SK-N-SH (cell line): ENCODE results near the gene RAB40C. TPM values are rescaled to one million over a fixed set of nuclear protein-coding genes. Genes with fewer than 3 reads are reported as not detected.

ENCODE experiments used
- CTCF ChIA-PET: fragments of 300-600, 350-600 bp; formaldehyde crosslinking; extraction: SDS; loops from one replicate; lab custom pipeline; 2021; lab: Yijun Ruan, JAX
- POLR2A ChIA-PET: fragments of 350-600 bp; sonication (Branson Sonifier 250); formaldehyde crosslinking; extraction: SDS; loops from one replicate; lab custom pipeline; 2020; ENCODE audit warnings: antibody characterized with exemption, inconsistent platforms; lab: Yijun Ruan, JAX
- DNase-seq: peaks from one replicate; pipeline ENCODE4 v3.0.0; 2012
- H2AFZ ChIP-seq: fragments of 200-600 bp; sonication (generic); 2 replicates; pipeline ENCODE4 v1.8.1; 2016; ENCODE audit warnings: antibody characterized with exemption, mild to moderate bottlenecking, low read depth
- H3F3A ChIP-seq: fragments of 200-600 bp; sonication (generic); replicated peaks from 2 replicates; pipeline ENCODE3; 2016; ENCODE audit warnings: antibody characterized with exemption, mild to moderate bottlenecking; ENCODE audit not compliant: insufficient read depth
- H3K27ac ChIP-seq, 2 experiments: fragments of 200-500 bp in 1 of 2; fragments of 200-600 bp in 1 of 2; sonication (Bioruptor generic) in 1 of 2; sonication (generic), shearing (Covaris generic) in 1 of 2; 2 replicates each; pipeline versions ENCODE4 v1.5.1 to v1.6.1; 2014 to 2016; ENCODE audit warnings: low read depth in 2 of 2, inconsistent platforms in 1 of 2, low read length in 1 of 2, mild to moderate bottlenecking in 1 of 2, mixed read lengths in 1 of 2
- H3K27me3 ChIP-seq: fragments of 200-600 bp; sonication (generic), shearing (Covaris generic); 2 replicates; pipeline ENCODE4 v1.6.1; 2016; ENCODE audit warnings: mixed run types; ENCODE audit not compliant: insufficient read depth
- H3K36me3 ChIP-seq, 2 experiments: fragments of 200-500 bp in 1 of 2; fragments of 200-600 bp in 1 of 2; sonication (Bioruptor generic) in 1 of 2; sonication (generic) in 1 of 2; replicated peaks in 1 of 2; 2 replicates each; pipeline versions ENCODE3 to v1.5.1; 2014 to 2016; ENCODE audit warnings: low read length in 1 of 2, mild to moderate bottlenecking in 1 of 2; ENCODE audit not compliant: insufficient read depth in 2 of 2, control insufficient read depth in 1 of 2
- H3K4me1 ChIP-seq, 2 experiments: fragments of 200-500 bp in 1 of 2; fragments of 200-600 bp in 1 of 2; sonication (Bioruptor generic) in 1 of 2; sonication (generic), shearing (Covaris generic) in 1 of 2; 2 replicates each; pipeline versions ENCODE4 v1.5.1 to v1.6.1; 2014 to 2016; ENCODE audit warnings: low read depth in 1 of 2, low read length in 1 of 2, mixed run types in 1 of 2; ENCODE audit not compliant: insufficient read depth in 2 of 2, control insufficient read depth in 1 of 2
- H3K4me2 ChIP-seq: fragments of 200-600 bp; sonication (generic), shearing (Covaris generic); 2 replicates; pipeline ENCODE4 v1.6.1; 2017; ENCODE audit warnings: mixed run types
- H3K4me3 ChIP-seq, 2 experiments: fragments of 200-500 bp in 1 of 2; fragments of 200-600 bp in 1 of 2; sonication (Bioruptor generic) in 1 of 2; sonication (generic), shearing (Covaris generic) in 1 of 2; 2 replicates each; pipeline versions ENCODE4 v1.5.1 to v1.8.1; 2014 to 2016; ENCODE audit warnings: low read depth in 2 of 2, inconsistent platforms in 1 of 2, low read length in 1 of 2, mild to moderate bottlenecking in 1 of 2, mixed read lengths in 1 of 2, moderate library complexity in 1 of 2
- H3K79me2 ChIP-seq: fragments of 200-600 bp; sonication (generic); 2 replicates; pipeline ENCODE4 v1.8.1; 2017; ENCODE audit warnings: mild to moderate bottlenecking; ENCODE audit not compliant: insufficient read depth
- H3K9ac ChIP-seq: fragments of 200-600 bp; sonication (generic); 2 replicates; pipeline ENCODE4 v1.6.1; 2017; ENCODE audit warnings: mixed run types
- H3K9me2 ChIP-seq: fragments of 200-600 bp; sonication (generic); 2 replicates; pipeline ENCODE4 v1.6.1; 2017; ENCODE audit warnings: mixed run types
- H3K9me3 ChIP-seq: fragments of 200-600 bp; sonication (generic); 2 replicates; pipeline ENCODE4 v1.6.1; 2017; ENCODE audit warnings: mixed run types, mild to moderate bottlenecking, moderate library complexity
- H4K20me1 ChIP-seq: fragments of 200-600 bp; sonication (generic); 2 replicates; pipeline ENCODE4 v1.6.1; 2017; ENCODE audit warnings: mild to moderate bottlenecking, mixed run types; ENCODE audit not compliant: insufficient read depth
- ELF1 ChIP-seq: IDR thresholded peaks from 2 replicates; pipeline ENCODE4 v1.4.0; 2012
- FOSL2 ChIP-seq: IDR thresholded peaks from 2 replicates; pipeline ENCODE4 v1.4.0; 2012; ENCODE audit warnings: low read depth, mild to moderate bottlenecking, moderate library complexity, borderline replicate concordance
- FOXJ3 ChIP-seq: sonication (generic); formaldehyde crosslinking; IDR thresholded peaks from 2 replicates; pipeline ENCODE4 v1.5.1; 2020; ENCODE audit warnings: mild to moderate bottlenecking, missing genetic modification reagents
- FOXM1 ChIP-seq: IDR thresholded peaks from 2 replicates; pipeline ENCODE4 v1.4.0; 2012; ENCODE audit warnings: low read depth, mild to moderate bottlenecking
- GABPA ChIP-seq: IDR thresholded peaks from 2 replicates; pipeline ENCODE4 v1.4.0; 2012; ENCODE audit warnings: low read depth, mild to moderate bottlenecking
- MEF2A ChIP-seq: IDR thresholded peaks from 2 replicates; pipeline ENCODE4 v1.4.0; 2012; ENCODE audit warnings: low read depth, borderline replicate concordance
- MXI1 ChIP-seq: IDR thresholded peaks from 2 replicates; pipeline ENCODE4 v1.6.1; 2012; ENCODE audit warnings: mild to moderate bottlenecking, low read depth, low read length, improper control_type of control experiment
- NFIC ChIP-seq: IDR thresholded peaks from 2 replicates; pipeline ENCODE4 v1.4.0; 2012; ENCODE audit warnings: borderline replicate concordance
- POLR2AphosphoS5 ChIP-seq: IDR thresholded peaks from 2 replicates; pipeline ENCODE4 v1.6.1; 2012; ENCODE audit warnings: low read depth, low read length
- RAD21 ChIP-seq: IDR thresholded peaks from 2 replicates; pipeline ENCODE4 v1.6.1; 2012; ENCODE audit warnings: mild to moderate bottlenecking, low read length
- RCOR1 ChIP-seq: fragments of 150-350 bp; IDR thresholded peaks from 2 replicates; pipeline ENCODE4 v1.6.1; 2017; ENCODE audit warnings: antibody characterized with exemption, low read length
- RXRA ChIP-seq: IDR thresholded peaks from 2 replicates; pipeline ENCODE4 v1.4.0; 2012; ENCODE audit warnings: low read depth, mild to moderate bottlenecking, borderline replicate concordance
- TEAD4 ChIP-seq: IDR thresholded peaks from 2 replicates; pipeline ENCODE4 v1.4.0; 2012; ENCODE audit warnings: mild to moderate bottlenecking, borderline replicate concordance; ENCODE audit not compliant: insufficient read depth
- WGBS: methylation state at CpG from one replicate; pipeline ENCODE4 v1.1.6; 2017; ENCODE audit warnings: low lambda C conversion rate; 5-methylcytosine and 5-hydroxymethylcytosine counted together
- polyA plus RNA-seq, 3 experiments: library from polyadenylated mRNA; depleted of rRNA; stranded (reverse); fragments of >200 nt; gene quantifications; 2 replicates each; pipeline ENCODE4 v1.2.3, GENCODE V29; 2012
- TF ChIP-seq, protein P1 (sequence below): IDR thresholded peaks from 2 replicates; pipeline ENCODE4 v1.4.0; 2012; ENCODE audit warnings: low read depth, borderline replicate concordance
- TF ChIP-seq, protein P2 (sequence below): IDR thresholded peaks from 2 replicates; pipeline ENCODE4 v1.6.1; 2012; ENCODE audit warnings: mild to moderate bottlenecking, low read depth, low read length, moderate library complexity
- TF ChIP-seq, protein P3 (sequence below): IDR thresholded peaks from 2 replicates; pipeline ENCODE4; 2012

The RAB40C gene
- polyA plus RNA-seq, 1 of the 3 experiments (the other 2 are of a cell fraction), result 13.0 TPM

DNA sequence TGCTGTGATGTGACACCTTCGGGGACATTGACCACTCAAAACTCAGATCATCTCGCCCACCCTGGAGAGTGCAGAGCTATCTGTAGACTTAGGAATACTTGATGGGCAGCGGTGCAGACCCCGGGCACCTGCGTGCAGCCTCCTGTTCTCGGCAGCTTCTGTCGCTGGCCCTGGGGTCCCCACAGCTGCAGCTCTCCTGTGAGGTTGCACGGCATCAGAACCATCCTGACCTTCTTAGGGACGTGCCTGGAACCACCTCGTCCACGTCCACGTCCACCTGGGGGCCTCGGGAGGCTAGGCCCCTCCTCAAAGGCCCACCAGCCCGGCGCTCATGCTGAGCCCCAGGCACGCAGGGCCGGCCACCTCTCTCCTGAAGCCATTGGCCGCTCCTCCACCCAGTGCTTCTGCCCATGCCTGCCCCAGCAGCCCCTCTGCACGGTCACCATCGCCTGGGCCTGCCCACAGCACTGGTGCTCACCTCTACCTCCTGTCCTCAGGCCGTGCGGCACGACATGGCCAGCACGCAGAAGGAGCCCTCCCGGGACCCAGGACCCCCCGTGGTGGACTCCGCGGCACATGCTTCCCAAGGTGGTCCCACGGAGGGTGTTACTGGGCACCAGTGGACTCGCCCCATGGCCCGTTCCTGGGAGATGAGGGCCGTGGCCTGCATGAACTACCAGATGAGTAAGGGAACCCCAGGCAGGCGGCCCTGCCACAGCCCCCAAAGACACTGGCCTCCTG is 38.6 kb downstream of the RAB40C start:
- H3F3A ChIP-seq, result peaks cover 5% of the 10 kb centered on the region
- no peak for DNase-seq
- ChIA-PET CTCF (interaction anchor here (0.8 to 2.6 kb wide), 4 partner anchors 19 to 39 kb away, joined by 3 to 12 read pairs (median 3); partner anchors contain the start of gene RAB40C), POLR2A (no interaction called here)
- no peak overlapping the region for H3K4me2 ChIP-seq
- no peak overlapping the region for H3K4me3 ChIP-seq
- H3K4me1 ChIP-seq, result peaks cover 10 to 38% of the 10 kb centered on the region in 2 experiments; a peak in 3 of 4 replicates
- 97% methylated on average over 12 of the region's 33 CpGs for WGBS
- no peak for TF ChIP-seq ELF1
- TF ChIP-seq, protein P1, sequence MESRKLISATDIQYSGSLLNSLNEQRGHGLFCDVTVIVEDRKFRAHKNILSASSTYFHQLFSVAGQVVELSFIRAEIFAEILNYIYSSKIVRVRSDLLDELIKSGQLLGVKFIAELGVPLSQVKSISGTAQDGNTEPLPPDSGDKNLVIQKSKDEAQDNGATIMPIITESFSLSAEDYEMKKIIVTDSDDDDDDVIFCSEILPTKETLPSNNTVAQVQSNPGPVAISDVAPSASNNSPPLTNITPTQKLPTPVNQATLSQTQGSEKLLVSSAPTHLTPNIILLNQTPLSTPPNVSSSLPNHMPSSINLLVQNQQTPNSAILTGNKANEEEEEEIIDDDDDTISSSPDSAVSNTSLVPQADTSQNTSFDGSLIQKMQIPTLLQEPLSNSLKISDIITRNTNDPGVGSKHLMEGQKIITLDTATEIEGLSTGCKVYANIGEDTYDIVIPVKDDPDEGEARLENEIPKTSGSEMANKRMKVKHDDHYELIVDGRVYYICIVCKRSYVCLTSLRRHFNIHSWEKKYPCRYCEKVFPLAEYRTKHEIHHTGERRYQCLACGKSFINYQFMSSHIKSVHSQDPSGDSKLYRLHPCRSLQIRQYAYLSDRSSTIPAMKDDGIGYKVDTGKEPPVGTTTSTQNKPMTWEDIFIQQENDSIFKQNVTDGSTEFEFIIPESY, result no peak
- TF ChIP-seq FOXM1, result no peak
- no peak for TF ChIP-seq TEAD4
- TF ChIP-seq, protein P2, sequence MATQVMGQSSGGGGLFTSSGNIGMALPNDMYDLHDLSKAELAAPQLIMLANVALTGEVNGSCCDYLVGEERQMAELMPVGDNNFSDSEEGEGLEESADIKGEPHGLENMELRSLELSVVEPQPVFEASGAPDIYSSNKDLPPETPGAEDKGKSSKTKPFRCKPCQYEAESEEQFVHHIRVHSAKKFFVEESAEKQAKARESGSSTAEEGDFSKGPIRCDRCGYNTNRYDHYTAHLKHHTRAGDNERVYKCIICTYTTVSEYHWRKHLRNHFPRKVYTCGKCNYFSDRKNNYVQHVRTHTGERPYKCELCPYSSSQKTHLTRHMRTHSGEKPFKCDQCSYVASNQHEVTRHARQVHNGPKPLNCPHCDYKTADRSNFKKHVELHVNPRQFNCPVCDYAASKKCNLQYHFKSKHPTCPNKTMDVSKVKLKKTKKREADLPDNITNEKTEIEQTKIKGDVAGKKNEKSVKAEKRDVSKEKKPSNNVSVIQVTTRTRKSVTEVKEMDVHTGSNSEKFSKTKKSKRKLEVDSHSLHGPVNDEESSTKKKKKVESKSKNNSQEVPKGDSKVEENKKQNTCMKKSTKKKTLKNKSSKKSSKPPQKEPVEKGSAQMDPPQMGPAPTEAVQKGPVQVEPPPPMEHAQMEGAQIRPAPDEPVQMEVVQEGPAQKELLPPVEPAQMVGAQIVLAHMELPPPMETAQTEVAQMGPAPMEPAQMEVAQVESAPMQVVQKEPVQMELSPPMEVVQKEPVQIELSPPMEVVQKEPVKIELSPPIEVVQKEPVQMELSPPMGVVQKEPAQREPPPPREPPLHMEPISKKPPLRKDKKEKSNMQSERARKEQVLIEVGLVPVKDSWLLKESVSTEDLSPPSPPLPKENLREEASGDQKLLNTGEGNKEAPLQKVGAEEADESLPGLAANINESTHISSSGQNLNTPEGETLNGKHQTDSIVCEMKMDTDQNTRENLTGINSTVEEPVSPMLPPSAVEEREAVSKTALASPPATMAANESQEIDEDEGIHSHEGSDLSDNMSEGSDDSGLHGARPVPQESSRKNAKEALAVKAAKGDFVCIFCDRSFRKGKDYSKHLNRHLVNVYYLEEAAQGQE, result no peak
- no peak for TF ChIP-seq RXRA
- TF ChIP-seq NFIC, result no peak
- no peak for TF ChIP-seq MEF2A
- no peak for TF ChIP-seq FOSL2
- TF ChIP-seq POLR2AphosphoS5, result no peak
- no peak for TF ChIP-seq MXI1
- TF ChIP-seq FOXJ3 (CRISPR knock-in tag), result no peak
- TF ChIP-seq GABPA, result no peak
- no peak for TF ChIP-seq RAD21
- TF ChIP-seq, protein P3, sequence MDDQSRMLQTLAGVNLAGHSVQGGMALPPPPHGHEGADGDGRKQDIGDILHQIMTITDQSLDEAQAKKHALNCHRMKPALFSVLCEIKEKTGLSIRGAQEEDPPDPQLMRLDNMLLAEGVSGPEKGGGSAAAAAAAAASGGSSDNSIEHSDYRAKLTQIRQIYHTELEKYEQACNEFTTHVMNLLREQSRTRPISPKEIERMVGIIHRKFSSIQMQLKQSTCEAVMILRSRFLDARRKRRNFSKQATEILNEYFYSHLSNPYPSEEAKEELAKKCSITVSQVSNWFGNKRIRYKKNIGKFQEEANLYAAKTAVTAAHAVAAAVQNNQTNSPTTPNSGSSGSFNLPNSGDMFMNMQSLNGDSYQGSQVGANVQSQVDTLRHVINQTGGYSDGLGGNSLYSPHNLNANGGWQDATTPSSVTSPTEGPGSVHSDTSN, result no peak
- no peak for TF ChIP-seq RCOR1
- H3K9me2 ChIP-seq, result no peaks in the 10 kb centered on the region
- no peak overlapping the region for H3K9ac ChIP-seq
- no peaks in the 10 kb centered on the region for H3K79me2 ChIP-seq
- H4K20me1 ChIP-seq, result no peaks in the 10 kb centered on the region
- peaks cover 0 to 9% of the 10 kb centered on the region in 2 experiments for H3K36me3 ChIP-seq
- H3K9me3 ChIP-seq, result no peaks in the 10 kb centered on the region
- H3K27ac ChIP-seq, result no peak overlapping the region; a peak in 1 of 4 replicates
- no peak overlapping the region for H2AFZ ChIP-seq
- H3K27me3 ChIP-seq, result no peaks in the 10 kb centered on the region
